DOHH2 (cell line): Measurements from ENCODE around the gene XPNPEP3.

Source experiments
- CTCF ChIP-seq: fragments of 200-600 bp; sonication (generic); IDR thresholded peaks from one replicate; pipeline ENCODE4 v1.5.1; 2014; ENCODE audit warnings: antibody characterized with exemption, mild to moderate bottlenecking, low read depth, low read length; ENCODE audit not compliant: poor library complexity, severe bottlenecking
- EZH2phosphoT487 ChIP-seq: fragments of 200-600 bp; sonication (generic); IDR thresholded peaks from 2 replicates; pipeline ENCODE4 v1.6.1; 2017; ENCODE audit warnings: borderline replicate concordance, mild to moderate bottlenecking, antibody characterized with exemption, low read length, moderate library complexity, mixed read lengths

- TF ChIP-seq CTCF (no peak), EZH2phosphoT487 (no peak)
Observed at GRCh38 chr22:40919446-40919845, 62.5 kb downstream of the XPNPEP3 start.
